ENCODE measurements around the gene GSDME.

The GSDME gene

GRCh38 chr7:24685708-24686107 is 71.6 kb downstream of the GSDME start:
- no peak for ATAC-seq
- TF ChIP-seq GLIS3 (CRISPR knock-in tag; IDR thresholded peaks at IDR 0.05): no peak
- TF ChIP-seq, protein P1, sequence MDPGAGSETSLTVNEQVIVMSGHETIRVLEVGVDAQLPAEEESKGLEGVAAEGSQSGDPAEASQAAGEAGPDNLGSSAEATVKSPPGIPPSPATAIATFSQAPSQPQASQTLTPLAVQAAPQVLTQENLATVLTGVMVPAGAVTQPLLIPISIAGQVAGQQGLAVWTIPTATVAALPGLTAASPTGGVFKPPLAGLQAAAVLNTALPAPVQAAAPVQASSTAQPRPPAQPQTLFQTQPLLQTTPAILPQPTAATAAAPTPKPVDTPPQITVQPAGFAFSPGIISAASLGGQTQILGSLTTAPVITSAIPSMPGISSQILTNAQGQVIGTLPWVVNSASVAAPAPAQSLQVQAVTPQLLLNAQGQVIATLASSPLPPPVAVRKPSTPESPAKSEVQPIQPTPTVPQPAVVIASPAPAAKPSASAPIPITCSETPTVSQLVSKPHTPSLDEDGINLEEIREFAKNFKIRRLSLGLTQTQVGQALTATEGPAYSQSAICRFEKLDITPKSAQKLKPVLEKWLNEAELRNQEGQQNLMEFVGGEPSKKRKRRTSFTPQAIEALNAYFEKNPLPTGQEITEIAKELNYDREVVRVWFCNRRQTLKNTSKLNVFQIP (CRISPR knock-in tag; IDR thresholded peaks at IDR 0.05; ENCODE audit: borderline replicate concordance, low read depth): no peak
- TF ChIP-seq SNAI2 (CRISPR knock-in tag; IDR thresholded peaks at IDR 0.05): no peak
- no peak for TF ChIP-seq CSRNP3 (CRISPR knock-in tag; IDR thresholded peaks at IDR 0.05)
- TF ChIP-seq ARNTL (CRISPR knock-in tag; IDR thresholded peaks at IDR 0.05; ENCODE audit: borderline replicate concordance, low read depth): no peak
- TF ChIP-seq RARB (CRISPR knock-in tag; IDR thresholded peaks at IDR 0.05): no peak
- TF ChIP-seq ISL1 (CRISPR knock-in tag; IDR thresholded peaks at IDR 0.05): no peak
- no peak for TF ChIP-seq TCF4 (CRISPR knock-in tag; IDR thresholded peaks at IDR 0.05; ENCODE audit: borderline replicate concordance)
- TF ChIP-seq ZC3H10 (CRISPR knock-in tag; IDR thresholded peaks at IDR 0.05): no peak
- TF ChIP-seq, protein P2, sequence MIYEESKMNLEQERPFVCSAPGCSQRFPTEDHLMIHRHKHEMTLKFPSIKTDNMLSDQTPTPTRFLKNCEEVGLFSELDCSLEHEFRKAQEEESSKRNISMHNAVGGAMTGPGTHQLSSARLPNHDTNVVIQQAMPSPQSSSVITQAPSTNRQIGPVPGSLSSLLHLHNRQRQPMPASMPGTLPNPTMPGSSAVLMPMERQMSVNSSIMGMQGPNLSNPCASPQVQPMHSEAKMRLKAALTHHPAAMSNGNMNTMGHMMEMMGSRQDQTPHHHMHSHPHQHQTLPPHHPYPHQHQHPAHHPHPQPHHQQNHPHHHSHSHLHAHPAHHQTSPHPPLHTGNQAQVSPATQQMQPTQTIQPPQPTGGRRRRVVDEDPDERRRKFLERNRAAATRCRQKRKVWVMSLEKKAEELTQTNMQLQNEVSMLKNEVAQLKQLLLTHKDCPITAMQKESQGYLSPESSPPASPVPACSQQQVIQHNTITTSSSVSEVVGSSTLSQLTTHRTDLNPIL (CRISPR knock-in tag; IDR thresholded peaks at IDR 0.05; ENCODE audit: low read depth): no peak
- TF ChIP-seq BACH2 (CRISPR knock-in tag; IDR thresholded peaks at IDR 0.05; ENCODE audit: borderline replicate concordance): no peak
- TF ChIP-seq ZNF70 (CRISPR knock-in tag; IDR thresholded peaks at IDR 0.05): no peak
- TF ChIP-seq OSR1 (CRISPR knock-in tag; IDR thresholded peaks at IDR 0.05): no peak
- TF ChIP-seq ZFP3 (CRISPR knock-in tag; IDR thresholded peaks at IDR 0.05): no peak
- TF ChIP-seq CSDC2 (CRISPR knock-in tag; IDR thresholded peaks at IDR 0.05): no peak
- TF ChIP-seq PATZ1 (CRISPR knock-in tag; IDR thresholded peaks at IDR 0.05; ENCODE audit: borderline replicate concordance): no peak
- TF ChIP-seq ESRRG (CRISPR knock-in tag; IDR thresholded peaks at IDR 0.05): no peak
- no peak for TF ChIP-seq ZNF8 (CRISPR knock-in tag; IDR thresholded peaks at IDR 0.05)
- no peak for TF ChIP-seq ZNF565 (CRISPR knock-in tag; conservative IDR thresholded peaks at IDR 0.05; ENCODE audit: low read depth)

DNA sequence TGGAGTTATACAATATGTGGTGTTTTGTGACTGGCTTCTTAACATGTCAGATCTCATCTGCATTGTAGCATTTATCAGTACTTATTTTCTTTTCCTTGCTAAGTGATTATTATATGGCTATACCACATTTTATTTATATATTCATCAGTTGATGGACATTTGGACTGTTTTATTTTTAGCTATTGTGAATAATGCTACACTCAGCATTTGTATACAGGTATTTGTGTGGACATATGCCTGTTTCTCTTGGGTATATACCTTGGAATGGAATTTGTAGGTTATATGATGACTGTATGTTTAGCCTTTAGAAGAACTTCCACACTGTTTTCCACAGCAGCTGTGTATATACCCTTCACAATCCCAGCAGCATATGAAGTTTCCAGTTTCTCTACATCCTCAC is 86.5 kb downstream of the GSDME start:
- no peak for ATAC-seq

More for the DNA sequence above, 86.5 kb downstream of the GSDME start:
- TF ChIP-seq OSR1 (CRISPR knock-in tag; IDR thresholded peaks at IDR 0.05) (no peak), RARB (CRISPR knock-in tag; IDR thresholded peaks at IDR 0.05) (no peak), PATZ1 (CRISPR knock-in tag; IDR thresholded peaks at IDR 0.05; ENCODE audit: borderline replicate concordance) (no peak), ZNF70 (CRISPR knock-in tag; IDR thresholded peaks at IDR 0.05) (no peak), SNAI2 (CRISPR knock-in tag; IDR thresholded peaks at IDR 0.05) (no peak), CSDC2 (CRISPR knock-in tag; IDR thresholded peaks at IDR 0.05) (no peak), ZNF565 (CRISPR knock-in tag; conservative IDR thresholded peaks at IDR 0.05; ENCODE audit: low read depth) (no peak), ESRRG (CRISPR knock-in tag; IDR thresholded peaks at IDR 0.05) (no peak), BACH2 (CRISPR knock-in tag; IDR thresholded peaks at IDR 0.05; ENCODE audit: borderline replicate concordance) (no peak), PPARA (CRISPR knock-in tag; IDR thresholded peaks at IDR 0.05; ENCODE audit: borderline replicate concordance) (no peak), GLIS3 (CRISPR knock-in tag; IDR thresholded peaks at IDR 0.05) (no peak)
- TF ChIP-seq, protein P2 (CRISPR knock-in tag; IDR thresholded peaks at IDR 0.05; ENCODE audit: low read depth): no peak
- TF ChIP-seq, protein P1 (CRISPR knock-in tag; IDR thresholded peaks at IDR 0.05; ENCODE audit: borderline replicate concordance, low read depth): no peak

Measured in SK-N-SH treated with all-trans-retinoic acid at 6 μM for 48 hours (cell line).